WERI-Rb-1 (cell line): ENCODE measurements around the gene UTF1.
"Not testable (repeated sequence)": the region's sequence is repeated elsewhere in the genome, so short reads cannot be mapped to it uniquely, and the experiment has no call there.

Experiments
- DNase-seq: peaks from one replicate; pipeline ENCODE4 v3.0.0-alpha.2; 2020
- H3K27ac ChIP-seq: fragments of 250-450 bp; sonication (Bioruptor Pico); 2 replicates; pipeline ENCODE4 v1.5.1; 2020; ENCODE audit warnings: mild to moderate bottlenecking, moderate library complexity
- H3K27me3 ChIP-seq: fragments of 250-450 bp; sonication (Bioruptor Pico); 2 replicates; pipeline ENCODE4 v1.5.1; 2021; ENCODE audit warnings: mild to moderate bottlenecking, low read depth, moderate library complexity; ENCODE audit not compliant: insufficient read depth, severe bottlenecking
- H3K36me3 ChIP-seq: fragments of 250-450 bp; sonication (Bioruptor Pico); 2 replicates; pipeline ENCODE4 v1.5.1; 2020; ENCODE audit warnings: mild to moderate bottlenecking, moderate library complexity
- H3K4me3 ChIP-seq: 2 replicates; pipeline ENCODE4 v1.5.1; 2011; ENCODE audit warnings: low read depth, mild to moderate bottlenecking, control low read depth, low read length
- H3K9me3 ChIP-seq: fragments of 250-450 bp; sonication (Bioruptor Pico); 2 replicates; pipeline ENCODE4 v1.5.1; 2021; ENCODE audit warnings: mild to moderate bottlenecking, moderate library complexity; ENCODE audit not compliant: severe bottlenecking
- CTCF ChIP-seq: IDR thresholded peaks from 2 replicates; pipeline ENCODE4 v1.5.1; 2011; ENCODE audit warnings: low read depth, mild to moderate bottlenecking, control low read depth, inconsistent platforms, low read length

The UTF1 gene

GRCh38 chr10:133217800-133218589, 12.0 kb upstream of the UTF1 start:
- TF ChIP-seq CTCF: no peak
- H3K9me3 ChIP-seq: no peaks in the 10 kb centered on the region
- H3K27ac ChIP-seq: no peak overlapping the region
- no peak for DNase-seq
- no peak overlapping the region for H3K4me3 ChIP-seq
- H3K27me3 ChIP-seq: no peaks in the 10 kb centered on the region
- no peaks in the 10 kb centered on the region for H3K36me3 ChIP-seq

- no peaks in the 10 kb centered on the region for H3K27me3 ChIP-seq
- H3K36me3 ChIP-seq: no peaks in the 10 kb centered on the region
- no peaks in the 10 kb centered on the region for H3K9me3 ChIP-seq
- H3K27ac ChIP-seq: no peak overlapping the region
- no peak for TF ChIP-seq CTCF
- DNase-seq: no peak
- H3K4me3 ChIP-seq: no peak overlapping the region
These were observed 11.1 kb upstream of the UTF1 start for GRCh38 chr10:133218891-133219290.

- Histone ChIP-seq H3K27ac (no peak overlapping the region), H3K36me3 (no peaks in the 10 kb centered on the region), H3K9me3 (no peaks in the 10 kb centered on the region), H3K4me3 (no peak overlapping the region), H3K27me3 (no peaks in the 10 kb centered on the region)
- no peak for DNase-seq
- no peak for TF ChIP-seq CTCF
These were observed 10.2 kb upstream of the UTF1 start for GRCh38 chr10:133219782-133220181.

- no peaks in the 10 kb centered on the region for H3K27me3 ChIP-seq
- H3K9me3 ChIP-seq: no peaks in the 10 kb centered on the region
- DNase-seq: no peak
- H3K4me3 ChIP-seq: no peak overlapping the region
- TF ChIP-seq CTCF: no peak
- no peaks in the 10 kb centered on the region for H3K36me3 ChIP-seq
- no peak overlapping the region for H3K27ac ChIP-seq
These were observed 8.7 kb upstream of the UTF1 start for GRCh38 chr10:133221331-133221730.

- not testable (repeated sequence) for H3K36me3 ChIP-seq
These were observed 8.3 kb upstream of the UTF1 start for GRCh38 chr10:133221756-133222155.

GRCh38 chr10:133224076-133224475, 5.9 kb upstream of the UTF1 start:
- TF ChIP-seq CTCF: no peak
- Histone ChIP-seq H3K27ac (no peak overlapping the region), H3K4me3 (no peak overlapping the region), H3K9me3 (no peaks in the 10 kb centered on the region), H3K27me3 (no peaks in the 10 kb centered on the region), H3K36me3 (no peaks in the 10 kb centered on the region)
- no peak for DNase-seq

More at GRCh38 chr10:133221756-133222155, 8.3 kb upstream of the UTF1 start:
- not testable (repeated sequence) for H3K4me3 ChIP-seq, H3K27me3 ChIP-seq, H3K9me3 ChIP-seq, DNase-seq, H3K27ac ChIP-seq
